Breast epithelium (tissue), 3 donors: ENCODE results near the gene FAM83C.

Experiments
- CTCF ChIP-seq, 3 donors: fragments of 450-650 bp; IDR thresholded peaks; one replicate each; pipeline ENCODE4 v1.5.1; 2016 to 2017; ENCODE audit warnings: antibody characterized with exemption in 3 of 3, mild to moderate bottlenecking in 3 of 3, moderate library complexity in 3 of 3
- POLR2AphosphoS5 ChIP-seq, 3 donors: sonication (generic); formaldehyde crosslinking; IDR thresholded peaks; one replicate each; pipeline ENCODE4 v1.6.1; 2017; ENCODE audit warnings: antibody characterized with exemption in 3 of 3

GRCh38 chr20:35328689-35329088, 36.5 kb upstream of the FAM83C start:
- TF ChIP-seq CTCF (IDR thresholded peaks at IDR 0.05) (no peak), POLR2AphosphoS5 (IDR thresholded peaks at IDR 0.05) (no peak)
